AG20443 (cell line): Measurements from ENCODE around the gene OR13C8.

Experiments used
- DNase-seq: peaks from one replicate; pipeline ENCODE4 v3.0.0; 2012; ENCODE audit warnings: low spot score, mixed read lengths

Gene OR13C8

GRCh38 chr9:104617418-104617817 is 48.5 kb downstream of the OR13C8 start:
- no peak for DNase-seq

- no peak for DNase-seq
Observed at GRCh38 chr9:104618104-104618503, 49.1 kb downstream of the OR13C8 start, which contains the start of gene OR13C9. Gene OR13C9 (minus strand): TSS chr9:104618204. CDS start chr9:104618204, 0 bp downstream.
